HepG2 (cell line): ENCODE measurements around the gene KCNB1. TPM values are rescaled to one million over a fixed set of nuclear protein-coding genes. Genes with fewer than 3 reads are reported as not detected.

Experiments
- ATAC-seq: fragments of 200-7000 bp; cut with Tn5 transposase; 3 replicates; pipeline ENCODE4 v1.9.1; 2020; ENCODE audit warnings: mild to moderate bottlenecking, moderate library complexity
- BruUV-seq: library from RNA; stranded (reverse); fragments of 400-500 nt; replicated peaks from 2 replicates; lab custom pipeline; 2021; lab: Mats Ljungman, UMichigan
- CTCF ChIA-PET: fragments of 300-600 bp; formaldehyde crosslinking; extraction: SDS; loops from one replicate; lab custom pipeline; 2021; ENCODE audit warnings: low total read pairs, inconsistent platforms, low intra/inter-chr PET ratio; lab: Yijun Ruan, JAX
- POLR2A ChIA-PET: fragments of 350-600 bp; sonication (Branson Sonifier 250); formaldehyde crosslinking; loops from one replicate; lab custom pipeline; 2020; ENCODE audit warnings: antibody characterized with exemption, inconsistent platforms; lab: Yijun Ruan, JAX
- DNase-seq: peaks from one replicate; pipeline ENCODE4 v3.0.0-alpha.2; 2015; ENCODE audit warnings: low spot score
- FAIRE-seq: peaks from 3 replicates; lab custom pipeline; 2011; peaks lifted over from hg19 to GRCh38; lab: Jason Lieb, UNC
- H2AFZ ChIP-seq: one replicate; pipeline ENCODE4 v1.6.1; 2011; ENCODE audit warnings: low read length, inconsistent platforms
- H3K27ac ChIP-seq: fragments of 300-600 bp; 3 replicates; pipeline ENCODE4 v1.8.0; 2011; ENCODE audit warnings: mixed run types, mild to moderate bottlenecking, mixed read lengths, low read length, inconsistent platforms; ENCODE audit not compliant: insufficient read depth; ENCODE audit errors: extremely low read length
- H3K27me3 ChIP-seq, 2 experiments: fragments of 200-600 bp in 1 of 2; 2 replicates in 1 of 2; 3 replicates in 1 of 2; pipeline versions ENCODE4 v1.6.0 to v1.8.0; 2011; ENCODE audit warnings: low read length in 2 of 2, mild to moderate bottlenecking in 2 of 2, moderate library complexity in 2 of 2, inconsistent platforms in 1 of 2; ENCODE audit not compliant: insufficient read depth in 2 of 2, control insufficient read depth in 1 of 2
- H3K36me3 ChIP-seq, 2 experiments: fragments of 200-600 bp in 1 of 2; replicated peaks in 1 of 2; 2 replicates in 1 of 2; 3 replicates in 1 of 2; pipeline versions ENCODE4 v1.5.1 to v1.8.0; 2011; ENCODE audit warnings: low read length in 2 of 2, inconsistent platforms in 1 of 2; ENCODE audit not compliant: insufficient read depth in 2 of 2, control insufficient read depth in 1 of 2
- H3K4me1 ChIP-seq: 2 replicates; pipeline ENCODE4 v1.5.1; 2012; ENCODE audit warnings: low read length, inconsistent platforms; ENCODE audit not compliant: insufficient read depth
- H3K4me2 ChIP-seq: 2 replicates; pipeline ENCODE4 v1.6.0; 2011; ENCODE audit warnings: low read depth, low read length, inconsistent platforms
- H3K4me3 ChIP-seq, 3 experiments: fragments of 200-600 bp in 1 of 3; sonication (generic), shearing (Covaris generic) in 1 of 3; replicated peaks in 1 of 3; 2 replicates each; pipeline ENCODE4 v1.5.1; 2011 to 2016; ENCODE audit warnings: low read length in 3 of 3, inconsistent platforms in 2 of 3, low read depth in 2 of 3, mild to moderate bottlenecking in 2 of 3, control low read depth in 1 of 3, mixed read lengths in 1 of 3; ENCODE audit not compliant: insufficient read depth in 1 of 3
- H3K79me2 ChIP-seq: one replicate; pipeline ENCODE4 v1.6.1; 2011; ENCODE audit warnings: low read length, inconsistent platforms; ENCODE audit not compliant: insufficient read depth
- H3K9ac ChIP-seq: 2 replicates; pipeline ENCODE4 v1.6.0; 2011; ENCODE audit warnings: mild to moderate bottlenecking, low read depth, low read length, inconsistent platforms; ENCODE audit not compliant: insufficient read depth
- H3K9me3 ChIP-seq: 2 replicates; pipeline ENCODE4 v1.5.1; 2012; ENCODE audit warnings: mild to moderate bottlenecking, low read length
- H4K20me1 ChIP-seq: 2 replicates; pipeline ENCODE4 v1.6.0; 2011; ENCODE audit warnings: inconsistent platforms, mild to moderate bottlenecking, low read length, moderate library complexity; ENCODE audit not compliant: insufficient read depth
- AFF4 ChIP-seq: sonication (generic); formaldehyde crosslinking; IDR thresholded peaks from 2 replicates; pipeline ENCODE4 v1.4.0; 2020; ENCODE audit warnings: missing genetic modification reagents
- JUND ChIP-seq: sonication (generic); formaldehyde crosslinking; IDR thresholded peaks from 2 replicates; pipeline ENCODE4 v1.8.0; 2022; ENCODE audit warnings: mild to moderate bottlenecking, missing genetic modification reagents
- POLR2G ChIP-seq: fragments of 200-400 bp; formaldehyde crosslinking; IDR thresholded peaks from 2 replicates; pipeline ENCODE4 v1.6.1; 2018; ENCODE audit warnings: mild to moderate bottlenecking, low read depth, low read length, moderate library complexity
- TAF15 ChIP-seq: fragments of 200-400 bp; formaldehyde crosslinking; IDR thresholded peaks from one replicate; pipeline ENCODE4 v1.6.1; 2018; ENCODE audit warnings: mild to moderate bottlenecking, low read depth, low read length; ENCODE audit not compliant: poor library complexity, severe bottlenecking
- TEAD3 ChIP-seq: optimal IDR thresholded peaks from 2 replicates; pipeline ENCODE3; 2016; ENCODE audit warnings: borderline replicate concordance
- ZNF446 ChIP-seq: sonication (generic); formaldehyde crosslinking; IDR thresholded peaks from 2 replicates; pipeline ENCODE4 v1.5.0; 2020; ENCODE audit warnings: mild to moderate bottlenecking, missing genetic modification reagents
- ZNF530 ChIP-seq: sonication (generic); formaldehyde crosslinking; IDR thresholded peaks from 2 replicates; pipeline ENCODE4 v1.5.0; 2020; ENCODE audit warnings: low read depth, mild to moderate bottlenecking, missing genetic modification reagents
- ZNF589 ChIP-seq: sonication (generic); formaldehyde crosslinking; conservative IDR thresholded peaks from 2 replicates; pipeline ENCODE4 v1.8.0; 2022; ENCODE audit warnings: mild to moderate bottlenecking, moderate library complexity, missing genetic modification reagents
- ZNF644 ChIP-seq: IDR thresholded peaks from 2 replicates; pipeline ENCODE4 v1.6.1; 2016; ENCODE audit warnings: low read depth
- WGBS: methylation state at CpG from one replicate; pipeline ENCODE4 v1.1.6; 2017; ENCODE audit warnings: low lambda C conversion rate; 5-methylcytosine and 5-hydroxymethylcytosine counted together
- in situ Hi-C: cut with HindIII; loops from 2 replicates; pipeline ENCODE4 v1.10.0; 2017; ENCODE audit warnings: low pct_unique_long_range_greater_than_20kb; ENCODE audit not compliant: extremely low pct_ligation_motif_present
- intact Hi-C: fragments of 100-400 bp; cut with micrococcal nuclease; formaldehyde crosslinking; loops from one replicate; pipeline ENCODE4 v1.10.0; 2022; ENCODE audit not compliant: unreplicated experiment
- polyA plus RNA-seq, 8 experiments: library from polyadenylated mRNA; depleted of rRNA in 3 of 8; stranded (reverse) in 7 of 8; unstranded in 1 of 8; fragments of >200 nt; fragmentation: Illumina TruSeq in 4 of 8; extraction: Trizol in 4 of 8; gene quantifications; 2 replicates each; pipeline versions ENCODE4 v1.2.1 to v1.2.3, GENCODE V29; 2011 to 2016; ENCODE audit warnings: low read depth in 4 of 8, missing spikeins in 1 of 8, mixed read lengths in 1 of 8; ENCODE audit not compliant: insufficient read depth in 1 of 8
- total RNA-seq, 5 experiments: library from RNA; depleted of rRNA; stranded (reverse); fragments of >200 nt; fragmentation: Illumina TruSeq; extraction: Trizol; gene quantifications; 2 replicates each; pipeline ENCODE4 v1.2.3, GENCODE V29; 2016; ENCODE audit warnings: low read depth in 1 of 5
- TF ChIP-seq, protein P1 (sequence below): sonication (generic); formaldehyde crosslinking; IDR thresholded peaks from 2 replicates; pipeline ENCODE4 v1.4.0; 2020; ENCODE audit warnings: missing genetic modification reagents, borderline replicate concordance

KCNB1 gene
- total and polyA plus RNA-seq, 2 of the 13 experiments (the other 11 are each of a cell fraction or from before 2014, with no cell fraction given) = 0.02 TPM; not detected in 1

DNA sequence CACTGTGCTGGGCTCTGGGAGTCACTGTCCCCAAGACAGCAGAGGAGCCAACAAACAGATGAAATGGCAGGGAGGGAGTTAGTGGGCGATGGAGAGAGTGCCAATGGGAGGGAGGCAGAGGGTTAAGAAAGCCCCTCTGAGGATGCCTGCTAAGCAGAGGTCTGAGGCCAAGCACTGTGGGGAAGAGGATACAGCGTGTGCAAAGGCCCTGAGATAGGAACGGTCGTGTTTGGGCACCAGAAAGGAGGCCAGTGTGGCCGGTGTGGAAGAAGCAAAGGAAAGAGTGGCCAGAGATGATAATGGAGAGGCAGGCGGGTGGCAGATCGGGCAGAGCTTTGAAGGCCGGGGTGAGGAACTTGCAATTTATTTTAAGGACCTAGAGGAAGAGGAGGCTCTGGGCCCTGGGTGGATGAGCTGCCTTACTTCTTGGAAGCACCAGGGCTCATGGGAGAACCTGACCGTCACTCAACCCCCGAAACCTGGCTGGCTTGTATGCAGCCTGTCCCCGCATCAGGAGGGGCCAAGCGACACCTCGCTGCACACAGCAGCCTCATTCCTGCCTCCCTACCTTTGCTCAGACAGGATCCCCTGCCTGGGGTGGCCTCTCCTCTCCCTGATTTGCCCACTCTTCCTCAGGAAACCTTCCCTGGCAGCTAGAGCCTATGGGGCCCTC is 73.0 kb downstream of the KCNB1 start (continued):
- TF ChIP-seq AFF4 (CRISPR knock-in tag) = no peak
- no peak for TF ChIP-seq TAF15
- no peak for TF ChIP-seq ZNF589 (CRISPR knock-in tag)

DNA sequence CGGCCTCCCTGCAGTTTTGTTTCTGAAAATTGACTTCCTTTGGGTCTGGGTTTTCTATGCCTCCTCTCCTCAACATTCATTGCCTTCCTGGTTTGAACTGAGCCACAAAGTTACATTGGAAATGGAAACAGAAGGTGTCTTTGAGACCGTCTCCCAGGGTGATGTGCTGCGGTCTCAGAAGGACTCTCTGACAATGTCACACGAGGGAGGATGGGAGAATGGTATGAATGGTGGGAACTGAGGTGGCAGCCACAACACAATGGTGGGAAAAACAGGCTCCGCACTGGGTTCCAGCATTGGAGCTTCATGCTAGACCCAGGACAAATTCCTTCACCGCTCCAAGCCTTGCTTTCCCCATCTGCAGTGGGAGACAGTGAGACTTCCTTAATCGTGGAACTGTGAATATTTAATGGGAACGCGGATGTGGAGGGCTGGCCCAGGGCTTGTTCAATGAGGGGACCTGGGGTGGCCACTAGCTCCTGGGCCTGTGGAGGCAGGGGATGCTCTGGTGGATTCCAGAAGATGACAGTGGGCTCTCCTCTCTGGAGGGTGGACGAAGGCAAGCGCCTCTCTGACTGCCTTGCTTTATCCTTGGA is 73.9 kb downstream of the KCNB1 start:
- Histone ChIP-seq H3K9me3 (no peaks in the 10 kb centered on the region), H2AFZ (no peak overlapping the region), H4K20me1 (no peaks in the 10 kb centered on the region), H3K9ac (no peak overlapping the region), H3K79me2 (no peaks in the 10 kb centered on the region), H3K4me2 (no peak overlapping the region)
- intact Hi-C loops = no loop called here
- CTCF ChIA-PET = no interaction called here
- no TSS peak for BruUV-seq
- TF ChIP-seq ZNF644 (CRISPR knock-in tag) = no peak
- TF ChIP-seq ZNF446 (CRISPR knock-in tag) = no peak
- TF ChIP-seq, protein P1, sequence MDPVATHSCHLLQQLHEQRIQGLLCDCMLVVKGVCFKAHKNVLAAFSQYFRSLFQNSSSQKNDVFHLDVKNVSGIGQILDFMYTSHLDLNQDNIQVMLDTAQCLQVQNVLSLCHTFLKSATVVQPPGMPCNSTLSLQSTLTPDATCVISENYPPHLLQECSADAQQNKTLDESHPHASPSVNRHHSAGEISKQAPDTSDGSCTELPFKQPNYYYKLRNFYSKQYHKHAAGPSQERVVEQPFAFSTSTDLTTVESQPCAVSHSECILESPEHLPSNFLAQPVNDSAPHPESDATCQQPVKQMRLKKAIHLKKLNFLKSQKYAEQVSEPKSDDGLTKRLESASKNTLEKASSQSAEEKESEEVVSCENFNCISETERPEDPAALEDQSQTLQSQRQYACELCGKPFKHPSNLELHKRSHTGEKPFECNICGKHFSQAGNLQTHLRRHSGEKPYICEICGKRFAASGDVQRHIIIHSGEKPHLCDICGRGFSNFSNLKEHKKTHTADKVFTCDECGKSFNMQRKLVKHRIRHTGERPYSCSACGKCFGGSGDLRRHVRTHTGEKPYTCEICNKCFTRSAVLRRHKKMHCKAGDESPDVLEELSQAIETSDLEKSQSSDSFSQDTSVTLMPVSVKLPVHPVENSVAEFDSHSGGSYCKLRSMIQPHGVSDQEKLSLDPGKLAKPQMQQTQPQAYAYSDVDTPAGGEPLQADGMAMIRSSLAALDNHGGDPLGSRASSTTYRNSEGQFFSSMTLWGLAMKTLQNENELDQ = no peak
- TF ChIP-seq POLR2G = no peak
- TF ChIP-seq JUND (CRISPR knock-in tag) = no peak
- no peak for TF ChIP-seq ZNF530
- no peak for TF ChIP-seq TEAD3 (CRISPR knock-in tag)
- TF ChIP-seq, all 625 proteins: peak for 0
- no peak overlapping the region for H3K4me3 ChIP-seq
- H3K27ac ChIP-seq = no peak overlapping the region
- H3K27me3 ChIP-seq = peaks cover 12 to 57% of the 10 kb centered on the region in 2 experiments; a peak in 4 of 5 replicates
- FAIRE-seq (no peak), DNase-seq (no peak), ATAC-seq (no peak)
- no peaks in the 10 kb centered on the region for H3K36me3 ChIP-seq
- no peaks in the 10 kb centered on the region for H3K4me1 ChIP-seq
- POLR2A ChIA-PET = no interaction called here
- 57% methylated on average over 11 of the region's 11 CpGs for WGBS
- in situ Hi-C loops = no loop called here
